GM15510 (cell line): ENCODE data around the gene UBL4A.

Experiments used
- POLR2A ChIP-seq: IDR thresholded peaks from 3 replicates; pipeline ENCODE4 v1.6.1; 2011; ENCODE audit warnings: borderline replicate concordance; ENCODE audit not compliant: insufficient read length; ENCODE audit errors: extremely low read depth

Gene UBL4A

DNA sequence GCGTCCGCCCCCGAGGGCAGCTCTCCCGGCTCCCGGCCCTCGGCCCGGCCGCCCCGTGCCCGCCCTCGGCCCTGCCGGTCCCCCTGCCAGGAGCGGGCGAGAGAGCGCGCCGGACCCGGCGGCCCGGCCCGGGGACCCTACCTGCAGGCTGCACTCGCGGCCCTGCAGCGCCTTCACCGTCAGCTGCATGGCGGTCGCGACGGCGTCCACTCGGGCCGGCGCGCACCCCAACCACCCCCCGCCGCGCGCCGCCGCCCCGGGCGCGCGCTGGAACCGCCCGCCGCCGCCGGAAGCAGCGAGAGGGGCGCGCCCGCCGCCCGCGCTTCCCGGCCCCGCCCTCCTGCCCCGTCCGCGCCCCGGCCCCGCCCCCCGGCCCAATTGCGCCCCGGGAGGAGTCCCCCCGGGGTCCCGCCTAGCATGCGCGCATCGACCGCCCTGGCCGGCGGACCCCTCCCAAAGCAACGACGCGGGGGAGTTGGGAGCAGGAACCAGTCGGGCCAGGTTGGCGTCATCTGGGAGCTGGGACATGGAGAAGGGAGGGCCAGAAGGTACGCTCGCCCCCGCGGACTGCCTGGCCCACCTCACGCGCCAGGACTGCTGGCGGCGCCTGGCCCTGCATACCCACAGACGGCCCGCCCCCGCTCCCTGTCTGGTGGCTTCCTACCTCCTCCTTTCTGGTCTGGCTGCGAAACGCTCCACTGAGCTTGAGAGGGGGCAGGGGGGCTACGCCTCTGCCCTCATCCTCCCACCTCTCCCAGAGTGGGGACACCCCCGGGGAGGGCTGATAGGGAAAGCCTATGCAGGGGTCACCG, at the start of gene UBL4A:
TSS of gene UBL4A (minus strand) at position 220 of the 812 bp plus-strand sequence. CDS start at position 189, 31 bp downstream.
- TF ChIP-seq POLR2A = peak; percentile 54

DNA sequence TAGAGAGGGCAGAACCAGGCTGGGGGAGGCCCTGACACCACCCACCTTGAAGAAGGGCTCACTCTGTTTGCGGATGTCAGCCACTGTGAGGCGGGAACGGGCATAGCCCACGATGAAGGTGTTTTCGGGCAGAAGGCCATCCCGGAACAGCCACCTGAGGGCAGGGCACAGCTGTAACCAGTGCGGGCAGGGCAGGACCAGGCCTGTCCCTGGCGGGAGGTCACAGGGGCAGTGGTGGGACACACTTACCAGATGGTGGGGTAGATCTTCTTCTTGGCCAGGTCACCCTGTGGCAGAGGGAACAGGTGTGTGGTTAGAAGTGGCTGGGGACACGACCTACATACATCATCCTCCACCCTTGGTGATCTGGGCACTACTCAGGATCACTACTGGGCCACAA, 49.5 kb upstream of the UBL4A start:
- TF ChIP-seq POLR2A = no peak

DNA sequence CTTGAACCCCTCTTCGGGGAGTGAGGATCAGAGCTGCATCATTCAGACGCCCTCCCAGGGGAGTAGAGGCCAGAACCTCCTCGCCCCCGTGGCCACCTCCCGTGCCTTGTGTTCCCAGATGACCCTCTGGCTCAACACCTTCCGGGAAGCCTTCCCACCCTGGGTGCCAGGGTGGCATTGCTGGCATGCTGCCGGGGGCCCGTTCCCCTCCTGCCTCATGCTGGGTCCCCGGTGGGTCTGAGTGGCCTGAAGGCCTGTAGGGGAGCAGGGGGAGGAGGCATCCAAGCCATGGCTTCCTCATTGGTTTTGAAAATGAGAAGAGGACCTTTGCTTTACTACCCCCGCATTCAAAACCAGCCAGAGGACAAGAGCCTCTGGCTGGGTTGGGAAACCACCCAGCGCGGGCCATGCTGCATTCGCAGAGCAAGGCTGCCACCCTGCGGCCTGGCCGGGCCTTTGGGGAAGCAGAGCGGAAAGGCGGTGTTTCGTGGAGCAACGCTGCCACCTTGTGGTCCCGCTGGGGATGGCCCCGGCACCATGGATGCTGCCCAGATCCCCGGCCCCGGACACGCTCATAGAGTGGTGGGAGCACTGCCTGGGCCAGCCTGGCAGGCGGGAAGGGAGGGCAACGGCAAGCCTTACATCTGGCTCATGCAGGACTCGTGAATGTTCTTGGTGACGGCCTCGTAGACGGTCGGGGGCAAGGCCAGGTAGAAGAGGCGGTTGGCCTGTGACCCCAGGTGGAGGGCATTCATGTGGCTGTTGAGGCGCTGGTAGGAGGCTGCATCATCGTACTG, 48.3 kb upstream of the UBL4A start:
- no peak for TF ChIP-seq POLR2A

DNA sequence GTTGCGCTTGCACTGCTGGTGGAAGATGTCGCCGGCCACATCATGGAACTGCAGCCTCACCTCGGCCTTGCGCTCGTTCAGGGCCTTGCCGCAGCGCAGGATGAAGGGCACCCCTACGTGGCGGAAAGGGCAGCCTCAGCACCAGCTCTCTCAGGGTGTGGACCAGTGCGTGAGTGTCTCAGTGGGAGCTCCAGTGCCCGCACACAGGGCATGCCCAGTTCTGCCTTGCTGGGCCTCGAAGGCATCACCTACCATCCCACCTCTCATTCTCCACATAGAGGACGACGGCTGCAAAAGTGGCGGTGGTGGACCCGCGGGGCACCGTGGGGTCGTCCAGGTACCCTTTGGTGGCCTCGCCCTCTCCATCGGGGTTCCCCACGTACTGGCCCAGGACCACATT, 46.3 kb upstream of the UBL4A start:
- TF ChIP-seq POLR2A = no peak

DNA sequence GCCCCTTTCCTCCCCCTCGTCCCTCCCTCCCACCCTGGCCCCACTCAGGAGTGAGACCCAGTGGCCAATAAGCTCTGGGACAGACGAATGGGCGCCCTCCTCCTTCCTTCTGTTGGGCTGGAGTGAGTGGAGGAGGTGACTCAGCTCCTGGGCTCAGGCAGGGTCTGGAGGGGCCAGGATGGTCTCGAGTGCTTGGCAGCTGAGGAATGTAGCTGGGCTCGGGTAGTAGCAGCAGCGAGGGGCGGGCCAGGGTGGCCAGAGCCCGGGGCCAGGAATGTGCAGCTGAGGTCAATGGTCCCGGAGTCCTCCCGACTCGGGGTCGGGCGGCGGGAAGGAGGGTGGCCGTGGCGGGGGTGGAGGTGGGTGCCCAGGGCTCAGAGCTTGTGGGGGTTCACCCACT, 45.2 kb upstream of the UBL4A start:
- TF ChIP-seq POLR2A = no peak

DNA sequence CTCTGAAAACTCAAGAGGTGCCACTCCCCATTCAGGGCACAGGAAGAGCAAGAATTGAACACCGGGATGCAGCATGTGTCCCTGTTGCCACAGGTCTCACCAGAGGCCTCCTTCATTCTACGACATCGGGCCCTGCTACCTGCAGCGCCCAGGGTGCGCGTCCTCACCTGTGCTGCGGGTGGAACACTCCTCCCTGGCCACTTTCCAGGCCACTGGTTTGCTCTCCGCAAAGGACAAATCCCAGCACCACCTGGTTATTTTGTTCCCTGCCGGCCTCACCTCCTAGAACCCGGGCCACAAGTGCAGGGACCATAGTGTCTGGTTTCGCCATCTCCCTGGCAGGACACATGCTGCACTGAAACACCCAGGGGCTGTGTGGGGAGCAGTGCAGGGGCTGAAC, 43.9 kb upstream of the UBL4A start:
- no peak for TF ChIP-seq POLR2A

DNA sequence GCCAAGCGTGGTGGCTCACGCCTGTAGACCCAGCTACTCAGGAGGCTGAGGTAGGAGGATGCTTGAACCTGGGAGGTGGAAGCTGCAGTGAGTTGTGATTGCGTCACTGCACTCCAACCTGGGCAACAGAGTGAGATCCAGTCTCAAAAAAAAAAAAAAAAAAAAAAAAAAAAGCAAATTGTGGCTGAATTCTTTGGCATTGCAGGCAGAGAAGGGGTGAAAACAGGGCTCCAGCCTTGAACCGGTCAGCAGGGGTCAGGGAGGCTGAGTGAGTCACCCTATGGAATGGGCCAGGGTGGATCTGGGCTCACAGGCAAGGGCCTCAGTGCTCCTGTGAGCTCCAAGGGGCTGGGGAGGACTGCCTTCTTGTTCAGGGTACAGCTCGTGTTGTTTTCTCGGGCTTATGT, 42.8 kb upstream of the UBL4A start:
- no peak for TF ChIP-seq POLR2A

DNA sequence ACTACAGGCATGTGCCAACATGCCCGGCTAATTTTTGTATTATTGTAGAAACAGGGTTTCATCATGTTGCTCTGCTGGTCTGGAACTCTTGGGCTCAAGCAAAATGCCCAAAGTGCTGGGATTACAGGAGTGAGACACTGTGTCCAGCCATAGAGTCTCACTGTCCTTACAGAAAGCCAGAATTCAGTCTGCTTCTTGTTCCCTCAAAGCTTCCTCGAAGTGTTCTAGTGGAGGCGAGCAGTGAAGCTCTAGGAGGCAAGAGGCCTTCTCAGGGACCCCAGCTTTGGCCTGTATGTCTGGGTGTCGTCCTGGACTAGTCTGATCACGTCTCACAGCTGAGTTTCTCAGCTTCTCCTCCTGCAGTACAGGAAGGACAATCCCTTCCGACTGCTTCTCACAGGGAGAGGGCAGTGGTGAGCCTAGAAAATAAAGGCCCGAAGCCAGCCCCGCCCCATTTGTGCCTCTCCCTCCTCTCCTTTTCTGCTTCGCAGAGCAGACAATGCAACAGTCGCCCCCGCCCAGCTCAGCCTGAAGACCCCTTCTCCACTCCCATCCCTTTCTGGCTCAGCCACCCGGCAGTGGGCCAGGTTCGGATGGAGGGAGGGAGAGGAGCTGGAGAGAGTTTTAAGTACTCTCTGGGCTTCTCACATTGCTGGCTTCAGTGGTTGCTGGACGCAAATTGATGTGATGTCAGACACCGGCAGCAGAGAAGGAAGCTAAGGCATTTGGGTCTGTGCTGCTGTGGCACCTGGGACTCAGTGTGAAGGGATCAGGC, 40.7 kb upstream of the UBL4A start:
- no peak for TF ChIP-seq POLR2A

DNA sequence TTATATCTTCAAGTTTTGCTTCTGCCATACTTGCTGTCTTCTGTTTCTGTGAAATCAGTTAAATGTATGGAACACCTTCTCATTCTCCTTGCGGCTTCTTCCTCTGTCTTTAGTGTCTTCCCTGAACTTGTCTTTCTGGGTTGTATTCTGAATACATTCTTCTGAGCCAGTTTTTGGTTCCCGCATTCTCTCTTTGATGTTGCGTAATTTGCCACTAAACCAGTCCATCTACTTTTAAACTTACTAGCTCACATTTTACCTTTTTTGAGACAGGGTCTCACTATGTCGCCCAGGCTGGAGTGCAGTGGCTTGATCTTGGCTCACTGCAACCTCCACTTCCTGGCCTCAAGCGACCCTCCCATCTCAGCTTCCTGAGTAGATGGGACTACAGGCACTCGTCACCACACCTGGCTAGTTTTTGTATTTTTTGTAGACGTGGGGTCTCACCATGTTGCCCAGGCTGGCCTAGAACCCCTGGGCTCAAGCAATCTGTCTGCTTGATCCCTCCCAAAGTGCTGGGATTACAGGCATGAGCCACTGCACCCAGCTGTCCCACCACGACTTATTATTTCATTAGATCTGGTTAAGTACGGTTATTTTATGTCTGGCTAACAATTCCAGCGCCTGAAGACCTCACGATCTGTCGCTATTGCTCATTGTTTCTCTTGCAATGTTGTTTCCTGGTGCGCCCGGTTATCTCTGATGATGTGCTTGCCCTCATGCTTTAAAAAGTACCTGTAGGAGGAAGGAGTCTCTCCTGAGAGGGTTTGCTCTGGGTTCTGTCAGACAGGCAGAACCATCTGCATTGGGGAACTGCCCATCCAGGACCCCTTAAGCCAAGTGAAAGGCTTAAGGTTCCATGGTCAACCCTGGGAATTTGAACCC, 39.4 kb upstream of the UBL4A start:
- no peak for TF ChIP-seq POLR2A

DNA sequence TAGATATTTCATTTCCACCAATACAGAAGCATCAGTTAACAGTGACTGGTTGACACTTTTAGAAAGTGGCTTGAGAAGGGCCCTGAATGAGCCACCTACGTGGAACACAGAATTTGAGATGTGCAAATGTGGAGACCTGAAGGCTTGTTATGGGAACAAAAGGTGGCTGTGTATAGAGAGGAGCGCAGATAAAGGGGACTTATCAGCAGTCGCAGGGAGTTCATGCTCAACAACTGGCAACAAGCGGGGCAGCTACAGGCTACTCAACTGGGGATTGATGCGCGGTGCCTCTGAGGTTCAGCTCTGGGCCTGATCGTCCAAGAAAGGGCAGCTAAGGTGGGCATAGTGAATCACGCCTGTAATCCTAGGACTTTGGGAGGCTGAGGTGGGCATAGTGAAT, 33.0 kb upstream of the UBL4A start:
- TF ChIP-seq POLR2A = no peak

DNA sequence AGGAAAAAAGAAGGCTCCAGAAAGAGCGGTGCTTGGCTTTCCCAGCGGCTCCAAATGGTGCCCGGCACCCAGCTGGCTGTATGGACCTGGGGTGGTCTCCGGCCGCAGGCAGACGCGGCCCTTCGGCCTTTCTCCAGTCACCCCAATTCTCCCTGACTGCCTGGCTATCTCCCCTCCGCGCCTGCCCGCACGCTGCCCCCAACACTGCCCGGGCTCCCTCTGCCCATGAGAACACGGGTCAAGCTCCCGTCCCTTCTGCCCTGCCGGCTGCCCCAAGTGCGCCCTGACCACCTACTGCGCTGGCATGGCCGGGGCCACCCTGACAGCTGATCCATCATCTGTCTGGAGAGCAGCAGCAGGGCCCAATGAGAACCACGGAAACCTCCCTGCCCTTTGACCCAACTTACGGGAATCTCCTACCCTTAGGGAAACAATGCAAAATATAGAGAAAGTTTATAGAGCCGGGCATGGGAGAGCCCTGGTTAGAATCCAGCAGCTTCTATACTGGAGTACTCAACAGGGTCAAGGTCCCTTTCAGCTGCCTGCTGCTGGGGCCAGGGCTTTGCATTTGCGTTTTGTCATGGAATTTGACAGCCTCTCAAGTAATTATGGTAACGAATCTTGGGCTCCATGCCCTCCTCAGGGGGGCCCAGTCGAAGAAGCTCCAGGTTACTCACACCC, 30.8 kb upstream of the UBL4A start:
- TF ChIP-seq POLR2A = no peak

DNA sequence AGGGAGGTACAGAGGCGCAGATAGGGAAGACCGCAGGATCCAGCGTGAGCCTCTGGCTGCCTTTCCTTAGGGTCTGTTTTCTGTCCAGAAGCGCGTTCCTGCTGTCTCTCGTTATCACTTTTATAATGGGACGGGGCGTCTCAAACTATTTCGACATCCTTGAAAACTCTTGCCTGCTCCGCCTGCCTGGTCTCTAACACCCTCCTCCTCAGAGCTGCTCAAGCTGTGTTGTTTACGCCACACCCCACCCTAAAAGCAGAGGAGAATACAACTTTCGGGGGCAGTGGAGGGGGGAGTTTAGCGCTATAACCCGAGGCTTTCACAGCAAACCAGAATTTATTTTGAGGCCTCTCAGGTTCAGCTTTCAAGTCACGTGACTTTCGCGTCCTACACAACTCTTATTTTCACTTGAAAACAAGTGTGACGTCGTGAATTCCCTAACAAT, 30.3 kb upstream of the UBL4A start:
- no peak for TF ChIP-seq POLR2A

DNA sequence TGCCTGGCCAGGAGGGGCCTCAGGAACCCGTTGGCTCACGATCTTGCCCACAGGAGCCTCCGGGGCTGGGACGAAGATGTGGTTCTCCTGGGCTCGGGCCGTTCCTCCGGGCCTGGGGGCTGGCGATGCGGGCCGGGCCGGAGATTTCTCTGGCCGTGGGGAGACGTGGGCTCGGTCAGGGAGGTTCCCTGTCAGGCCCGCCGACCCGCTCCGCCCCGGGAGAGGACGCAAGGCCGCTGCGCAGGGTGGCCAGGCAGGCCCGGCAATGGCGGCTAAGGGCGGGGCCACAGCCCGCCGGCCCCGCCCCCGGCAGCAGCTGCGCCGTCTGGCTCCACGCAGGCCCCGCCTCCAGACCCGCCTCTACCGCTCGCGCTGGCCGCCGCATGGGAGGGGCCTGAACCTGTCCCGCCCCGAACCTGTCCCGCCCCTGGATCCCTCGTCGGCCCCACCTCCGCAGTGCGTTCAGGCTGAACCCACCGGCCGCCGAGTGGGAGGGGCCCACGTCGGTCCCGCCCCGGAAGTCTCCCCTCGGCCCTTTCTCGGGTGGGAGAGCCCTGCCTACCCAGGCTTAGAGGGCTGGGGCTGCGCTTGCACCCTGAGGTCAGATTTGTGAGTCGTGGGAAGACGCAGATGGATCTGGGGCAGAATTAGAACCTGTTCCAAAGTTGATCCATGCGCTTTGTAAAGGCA, 29.7 kb upstream of the UBL4A start, which contains the start of gene FAM3A:
TSS of gene FAM3A (minus strand) at position 267 of the 690 bp plus-strand sequence. CDS start 460 bp downstream, outside the sequence.
- TF ChIP-seq POLR2A = peak; percentile 75

DNA sequence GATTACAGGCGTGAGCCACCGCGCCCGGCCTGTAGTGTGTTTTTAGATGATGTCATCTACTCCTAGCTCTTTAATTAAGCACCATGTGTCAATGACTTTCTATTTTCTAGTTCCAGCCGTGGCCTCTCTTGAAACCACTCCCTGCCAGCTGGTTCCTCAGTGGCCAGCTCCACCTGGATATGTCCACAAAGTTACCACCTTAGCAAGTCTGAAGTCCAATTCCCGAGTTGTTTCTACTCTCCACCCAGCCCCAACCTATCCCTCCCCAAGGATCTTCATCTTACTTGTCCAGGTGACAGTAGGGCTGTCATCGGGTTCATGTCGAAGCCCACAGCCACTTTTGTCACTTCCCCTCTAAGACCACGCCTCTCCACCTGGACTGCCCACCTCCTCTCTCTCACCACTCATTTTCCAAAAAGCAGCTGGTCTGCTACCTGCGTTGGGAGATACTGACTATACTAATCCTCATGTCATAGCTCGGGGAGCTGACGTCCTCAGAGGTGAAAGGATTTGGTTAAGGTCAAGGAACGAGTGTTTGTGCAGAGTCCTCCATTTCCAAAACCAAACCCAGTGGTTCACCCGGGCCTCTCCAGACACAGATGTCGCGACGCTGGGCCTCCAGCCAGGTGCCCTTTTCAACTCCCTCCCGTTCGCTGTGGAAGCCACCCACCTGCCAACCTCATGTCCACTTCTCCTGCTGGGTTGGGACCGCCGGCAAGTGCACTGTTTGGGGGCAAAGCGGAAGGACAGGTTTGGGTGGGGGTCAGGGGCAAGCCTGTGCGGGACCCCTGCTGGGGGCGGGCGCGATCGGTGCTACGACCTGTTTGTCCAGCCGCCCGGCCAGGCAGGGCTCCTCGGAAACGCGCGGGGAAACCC, 28.9 kb upstream of the UBL4A start:
- TF ChIP-seq POLR2A = no peak
